ENCODE measurements around the gene ZCCHC24.

DNA sequence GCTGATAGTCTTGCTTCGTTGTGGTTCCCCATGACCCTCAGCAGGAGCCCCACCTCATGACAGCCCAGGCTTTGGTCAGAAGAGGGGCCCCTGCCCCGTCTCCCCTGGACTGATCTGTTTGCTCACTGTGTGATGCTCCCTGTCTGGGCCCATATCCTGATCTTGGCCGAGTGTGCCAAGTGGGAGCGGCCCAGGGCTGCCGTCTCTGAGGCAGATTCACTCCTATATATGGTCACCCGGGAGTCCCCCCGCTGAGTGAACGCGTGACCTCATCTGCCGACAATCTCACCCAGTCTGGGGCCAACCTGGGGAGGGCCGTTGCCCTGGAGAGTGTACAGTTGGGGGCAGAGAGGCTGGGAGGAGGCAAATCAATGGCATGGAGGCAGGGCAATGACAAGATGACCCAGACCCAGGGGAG is 63.6 kb downstream of the ZCCHC24 start:
- TF ChIP-seq, protein P1, sequence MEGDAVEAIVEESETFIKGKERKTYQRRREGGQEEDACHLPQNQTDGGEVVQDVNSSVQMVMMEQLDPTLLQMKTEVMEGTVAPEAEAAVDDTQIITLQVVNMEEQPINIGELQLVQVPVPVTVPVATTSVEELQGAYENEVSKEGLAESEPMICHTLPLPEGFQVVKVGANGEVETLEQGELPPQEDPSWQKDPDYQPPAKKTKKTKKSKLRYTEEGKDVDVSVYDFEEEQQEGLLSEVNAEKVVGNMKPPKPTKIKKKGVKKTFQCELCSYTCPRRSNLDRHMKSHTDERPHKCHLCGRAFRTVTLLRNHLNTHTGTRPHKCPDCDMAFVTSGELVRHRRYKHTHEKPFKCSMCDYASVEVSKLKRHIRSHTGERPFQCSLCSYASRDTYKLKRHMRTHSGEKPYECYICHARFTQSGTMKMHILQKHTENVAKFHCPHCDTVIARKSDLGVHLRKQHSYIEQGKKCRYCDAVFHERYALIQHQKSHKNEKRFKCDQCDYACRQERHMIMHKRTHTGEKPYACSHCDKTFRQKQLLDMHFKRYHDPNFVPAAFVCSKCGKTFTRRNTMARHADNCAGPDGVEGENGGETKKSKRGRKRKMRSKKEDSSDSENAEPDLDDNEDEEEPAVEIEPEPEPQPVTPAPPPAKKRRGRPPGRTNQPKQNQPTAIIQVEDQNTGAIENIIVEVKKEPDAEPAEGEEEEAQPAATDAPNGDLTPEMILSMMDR (IDR thresholded peaks at IDR 0.05) = no peak
- TF ChIP-seq POLR2A (IDR thresholded peaks at IDR 0.05) (no peak), EP300 (IDR thresholded peaks at IDR 0.05; ENCODE audit: low read depth) (no peak), POLR2AphosphoS5 (IDR thresholded peaks at IDR 0.05) (peak; percentile 4 to 60 (median 58))
